SU-DHL-6 (cell line): ENCODE measurements around the gene VRTN.

Experiments used
- CTCF ChIP-seq: fragments of 200-600 bp; sonication (generic); IDR thresholded peaks from one replicate; pipeline ENCODE4 v1.5.1; 2017; ENCODE audit warnings: antibody characterized with exemption, mild to moderate bottlenecking, low read length, moderate library complexity; ENCODE audit not compliant: insufficient read depth, poor library complexity, severe bottlenecking
- EZH2phosphoT487 ChIP-seq: fragments of 200-600 bp; sonication (generic), shearing (Covaris generic); conservative IDR thresholded peaks from 2 replicates; pipeline ENCODE4 v1.6.1; 2018; ENCODE audit warnings: mild to moderate bottlenecking, antibody characterized with exemption, low read length, moderate library complexity, mixed read lengths

GRCh38 chr14:74326369-74327152 lies 21.7 kb upstream of the VRTN start:
- no peak for TF ChIP-seq CTCF
- no peak for TF ChIP-seq EZH2phosphoT487
